Activated B cell treated with CpG ODN at 0.5 μM for 24 hours (primary cell): ENCODE measurements around the gene RFX8. TPM values are rescaled to one million over a fixed set of nuclear protein-coding genes. Genes with fewer than 3 reads are reported as not detected.

Experiments
- ATAC-seq: fragments of 200-7000 bp; cut with Tn5 transposase; one replicate; pipeline ENCODE4 v1.10.0; 2021; ENCODE audit warnings: low read depth, mild to moderate bottlenecking, moderate library complexity
- CTCF ChIA-PET: fragments of 350-600 bp; sonication (Branson Sonifier 250); formaldehyde crosslinking; loops from one replicate; lab custom pipeline; 2021; ENCODE audit warnings: antibody characterized with exemption; lab: Charles Lee
- POLR2A ChIA-PET: fragments of 350-600 bp; sonication (Branson Sonifier 250); formaldehyde crosslinking; loops from one replicate; lab custom pipeline; 2021; ENCODE audit warnings: antibody characterized with exemption; lab: Charles Lee
- DNase-seq: peaks from one replicate; pipeline ENCODE4 v3.0.0; 2022
- H3K27ac Mint-ChIP-seq: one replicate; pipeline ENCODE4 v1.8.0; 2020; ENCODE audit warnings: mixed read lengths
- H3K27me3 Mint-ChIP-seq: one replicate; pipeline ENCODE4 v1.8.0; 2021; ENCODE audit warnings: mixed read lengths
- H3K36me3 Mint-ChIP-seq: one replicate; pipeline ENCODE4 v1.8.0; 2021; ENCODE audit warnings: low read depth, mixed read lengths
- H3K4me1 Mint-ChIP-seq: one replicate; pipeline ENCODE4 v1.8.0; 2021; ENCODE audit warnings: mixed read lengths
- H3K4me3 Mint-ChIP-seq: one replicate; pipeline ENCODE4 v1.8.0; 2020; ENCODE audit warnings: mild to moderate bottlenecking, mixed read lengths
- H3K9me3 Mint-ChIP-seq: one replicate; pipeline ENCODE4 v1.8.0; 2020; ENCODE audit warnings: mixed read lengths
- CTCF ChIP-seq: fragments of 200-600 bp; IDR thresholded peaks from one replicate; pipeline ENCODE4 v1.8.0; 2022; ENCODE audit warnings: antibody characterized with exemption, mild to moderate bottlenecking
- intact Hi-C: fragments of 100-400 bp; cut with micrococcal nuclease; formaldehyde crosslinking; loops from one replicate; pipeline ENCODE4 v1.15.1; 2024
- total RNA-seq: library from RNA; stranded (reverse); gene quantifications from 2 replicates; pipeline ENCODE4 v1.2.3, GENCODE V29; 2022

RFX8 gene
- total RNA-seq, 1 donor from 2014 or later, result not detected

GRCh38 chr2:101435001-101435862 is 39.7 kb downstream of the RFX8 start:
- Mint-ChIP-seq H3K36me3 (no peaks in the 10 kb centered on the region), H3K27ac (no peak overlapping the region), H3K4me3 (no peak overlapping the region), H3K9me3 (no peaks in the 10 kb centered on the region), H3K4me1 (no peaks in the 10 kb centered on the region), H3K27me3 (no peaks in the 10 kb centered on the region)
- CTCF ChIA-PET, result no interaction called here
- ATAC-seq (no peak), DNase-seq (no peak)
- TF ChIP-seq CTCF, result no peak
- POLR2A ChIA-PET, result interaction anchor here (0.6 kb wide), 2 partner anchors 320 to 324 kb away, joined by 4 to 5 read pairs; no protein-coding TSS in a partner anchor
- intact Hi-C loops, result no loop called here

DNA sequence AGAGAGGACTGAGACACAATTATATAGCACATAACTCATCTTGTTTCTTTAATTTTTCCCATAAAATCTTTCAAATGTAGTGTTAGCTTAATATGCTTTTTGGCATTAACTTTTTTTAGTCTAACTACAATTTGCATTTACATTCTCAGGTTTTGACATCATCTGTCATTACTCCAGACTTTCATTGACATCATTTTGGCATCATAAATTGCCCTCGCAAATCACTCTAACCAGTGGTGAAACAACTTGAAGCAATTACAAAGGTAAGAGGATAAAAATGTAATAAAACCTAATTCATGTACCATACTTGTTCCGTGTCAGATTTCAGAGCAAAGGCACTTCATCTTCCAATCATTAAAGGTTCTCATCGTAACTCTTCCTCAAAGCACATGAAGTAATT is 41.4 kb downstream of the RFX8 start:
- H3K36me3 Mint-ChIP-seq, result no peaks in the 10 kb centered on the region
- no peak overlapping the region for H3K4me3 Mint-ChIP-seq
- no peaks in the 10 kb centered on the region for H3K27me3 Mint-ChIP-seq
- TF ChIP-seq CTCF, result no peak
- H3K9me3 Mint-ChIP-seq, result no peaks in the 10 kb centered on the region
- intact Hi-C loops, result no loop called here
- no peaks in the 10 kb centered on the region for H3K4me1 Mint-ChIP-seq
- ChIA-PET POLR2A (no interaction called here), CTCF (no interaction called here)
- DNase-seq, result no peak
- no peak overlapping the region for H3K27ac Mint-ChIP-seq
- no peak for ATAC-seq

DNA sequence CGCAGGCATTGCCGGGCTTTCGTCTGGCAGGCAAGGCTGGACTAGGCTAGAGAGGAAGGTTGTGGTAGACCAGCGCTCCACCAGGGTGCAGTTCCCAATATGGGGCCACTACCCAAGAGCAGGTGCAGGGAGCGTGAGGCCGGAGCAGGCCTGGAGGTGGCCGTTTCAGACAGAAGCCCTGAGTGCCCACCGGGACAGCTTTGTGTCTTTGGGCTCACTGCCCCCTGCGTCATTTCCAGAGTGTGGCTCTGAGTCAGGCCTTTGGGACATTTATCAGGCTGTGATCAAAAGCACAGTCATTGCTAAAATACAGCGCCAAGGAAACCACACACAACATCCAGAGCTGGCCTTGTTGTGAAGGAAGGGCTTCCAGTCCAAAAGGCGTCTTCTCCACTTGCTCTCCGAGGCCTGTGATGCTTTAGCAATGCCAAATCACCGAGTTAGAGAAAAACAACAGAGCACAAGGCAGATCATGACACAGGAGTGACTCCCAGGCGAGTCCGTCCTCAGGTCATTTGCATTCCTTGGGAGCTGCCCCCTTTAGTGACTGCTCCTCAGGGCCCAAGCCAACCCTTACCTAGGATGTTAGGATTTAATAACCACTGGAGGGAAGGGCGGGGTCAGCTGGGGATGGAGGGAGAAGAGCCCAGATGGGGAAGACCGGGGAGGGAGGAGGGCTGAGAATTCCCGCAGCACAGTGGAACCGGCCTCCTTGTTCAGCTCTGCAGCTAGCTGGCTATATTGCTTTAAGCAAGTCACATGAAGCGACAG is 42.3 kb downstream of the RFX8 start:
- intact Hi-C loops, result no loop called here
- TF ChIP-seq CTCF, result no peak
- Mint-ChIP-seq H3K27me3 (no peaks in the 10 kb centered on the region), H3K36me3 (no peaks in the 10 kb centered on the region), H3K27ac (no peak overlapping the region), H3K4me1 (no peaks in the 10 kb centered on the region), H3K4me3 (no peak overlapping the region), H3K9me3 (no peaks in the 10 kb centered on the region)
- no peak for ATAC-seq
- no peak for DNase-seq
- ChIA-PET CTCF (interaction anchor here (0.6 to 1.7 kb wide), 2 partner anchors 14 to 259 kb away, joined by 3 to 8 read pairs; no protein-coding TSS in a partner anchor), POLR2A (no interaction called here)

DNA sequence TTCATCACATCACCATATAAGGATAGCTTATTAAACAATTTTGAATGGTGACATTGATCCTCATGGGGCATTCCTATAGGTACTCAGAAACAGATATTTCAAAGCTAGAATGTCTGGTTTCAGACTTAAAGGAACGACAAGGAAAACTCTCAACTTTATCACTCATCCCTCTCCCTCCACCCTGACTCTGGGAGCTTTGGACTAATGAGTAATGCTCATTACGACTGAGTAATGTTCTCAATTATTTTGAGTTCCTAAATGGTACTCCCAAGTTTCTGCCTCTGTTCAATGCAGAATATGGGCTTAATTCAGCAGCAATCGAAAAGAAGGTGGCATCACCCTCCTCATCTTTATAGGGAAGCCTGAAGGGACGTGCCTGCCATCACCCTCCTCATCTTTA is 43.4 kb downstream of the RFX8 start:
- no peak for TF ChIP-seq CTCF
- H3K36me3 Mint-ChIP-seq, result no peaks in the 10 kb centered on the region
- no peak overlapping the region for H3K27ac Mint-ChIP-seq
- no peak overlapping the region for H3K4me3 Mint-ChIP-seq
- POLR2A ChIA-PET, result no interaction called here
- DNase-seq (no peak), ATAC-seq (no peak)
- no peaks in the 10 kb centered on the region for H3K27me3 Mint-ChIP-seq
- CTCF ChIA-PET, result interaction anchor here (0.6 to 1.7 kb wide), 3 partner anchors 12 to 810 kb away, joined by 3 to 8 read pairs (median 3); no protein-coding TSS in a partner anchor
- no peaks in the 10 kb centered on the region for H3K9me3 Mint-ChIP-seq
- no peaks in the 10 kb centered on the region for H3K4me1 Mint-ChIP-seq
- intact Hi-C loops, result no loop called here

DNA sequence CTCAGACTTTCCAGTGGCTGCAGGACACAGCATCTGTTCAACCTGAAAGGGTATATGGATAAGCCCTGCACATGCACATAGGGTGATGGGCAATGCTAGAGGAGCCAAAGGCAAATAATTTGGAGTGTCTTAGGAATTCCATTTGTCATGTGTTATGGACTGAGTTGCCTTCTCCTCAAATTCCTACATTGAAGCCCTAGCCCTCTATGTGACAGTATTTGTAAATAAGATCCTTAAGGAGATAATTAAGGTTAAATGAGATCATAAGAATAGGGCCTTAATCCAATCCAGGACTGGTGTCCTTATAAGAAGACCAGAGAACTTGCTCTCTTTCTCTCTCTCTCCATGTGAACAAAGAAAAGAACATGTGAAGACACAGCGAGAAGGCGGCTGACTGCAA is 44.8 kb downstream of the RFX8 start:
- Mint-ChIP-seq H3K4me3 (no peak overlapping the region), H3K36me3 (no peaks in the 10 kb centered on the region), H3K27ac (no peak overlapping the region), H3K4me1 (no peaks in the 10 kb centered on the region), H3K9me3 (no peaks in the 10 kb centered on the region), H3K27me3 (no peaks in the 10 kb centered on the region)
- ATAC-seq, result no peak
- ChIA-PET POLR2A (no interaction called here), CTCF (interaction anchor here (1.4 kb wide), 1 partner anchor 811 kb away, joined by 3 read pairs; no protein-coding TSS in a partner anchor)
- no peak for TF ChIP-seq CTCF
- no peak for DNase-seq
- intact Hi-C loops, result no loop called here
